ENCODE measurements around the gene PCSK9.

DNA sequence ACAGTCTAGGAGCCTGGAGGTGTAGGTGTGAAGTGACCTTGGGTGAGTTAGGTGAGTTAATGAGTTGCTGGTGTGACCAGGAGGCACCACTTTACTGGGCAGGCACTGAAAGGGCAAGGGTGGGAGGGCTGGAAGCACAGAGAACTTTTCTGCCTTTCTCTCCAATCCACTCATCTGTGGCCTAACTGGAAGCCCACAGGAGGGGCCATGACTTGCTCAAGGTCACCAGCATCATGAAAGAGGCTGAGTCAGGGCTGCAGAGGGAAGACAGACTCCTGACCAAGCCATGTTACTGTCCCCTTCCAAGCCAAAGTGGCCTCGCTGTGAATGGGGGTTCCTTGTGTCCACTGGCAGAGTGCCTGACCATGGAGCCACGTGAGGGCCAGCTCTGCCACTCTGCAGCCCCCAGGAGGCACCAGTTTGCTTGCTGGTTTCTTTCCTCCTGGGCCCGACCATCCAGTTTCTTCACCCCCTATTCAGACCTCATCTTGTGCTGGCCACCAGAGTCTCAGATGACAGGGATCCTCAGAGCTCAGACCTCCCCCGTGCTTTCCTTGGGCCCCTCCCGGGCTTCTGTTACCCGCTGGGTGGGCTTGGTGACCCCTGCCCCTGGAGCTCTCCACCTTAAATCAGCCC lies 44.9 kb upstream of the PCSK9 start:
- TF ChIP-seq, protein P1, sequence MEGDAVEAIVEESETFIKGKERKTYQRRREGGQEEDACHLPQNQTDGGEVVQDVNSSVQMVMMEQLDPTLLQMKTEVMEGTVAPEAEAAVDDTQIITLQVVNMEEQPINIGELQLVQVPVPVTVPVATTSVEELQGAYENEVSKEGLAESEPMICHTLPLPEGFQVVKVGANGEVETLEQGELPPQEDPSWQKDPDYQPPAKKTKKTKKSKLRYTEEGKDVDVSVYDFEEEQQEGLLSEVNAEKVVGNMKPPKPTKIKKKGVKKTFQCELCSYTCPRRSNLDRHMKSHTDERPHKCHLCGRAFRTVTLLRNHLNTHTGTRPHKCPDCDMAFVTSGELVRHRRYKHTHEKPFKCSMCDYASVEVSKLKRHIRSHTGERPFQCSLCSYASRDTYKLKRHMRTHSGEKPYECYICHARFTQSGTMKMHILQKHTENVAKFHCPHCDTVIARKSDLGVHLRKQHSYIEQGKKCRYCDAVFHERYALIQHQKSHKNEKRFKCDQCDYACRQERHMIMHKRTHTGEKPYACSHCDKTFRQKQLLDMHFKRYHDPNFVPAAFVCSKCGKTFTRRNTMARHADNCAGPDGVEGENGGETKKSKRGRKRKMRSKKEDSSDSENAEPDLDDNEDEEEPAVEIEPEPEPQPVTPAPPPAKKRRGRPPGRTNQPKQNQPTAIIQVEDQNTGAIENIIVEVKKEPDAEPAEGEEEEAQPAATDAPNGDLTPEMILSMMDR (conservative IDR thresholded peaks at IDR 0.05; ENCODE audit: low read depth in 2 of 2): no peak
- TF ChIP-seq POLR2AphosphoS5 (IDR thresholded peaks at IDR 0.05; ENCODE audit: low read depth) (no peak), EZH2phosphoT487 (IDR thresholded peaks at IDR 0.05; ENCODE audit: unreplicated experiment) (no peak)
